Neural progenitor cell (in vitro differentiated cells): ENCODE data around the gene TMEM143. TPM values are rescaled to one million over a fixed set of nuclear protein-coding genes. Genes with fewer than 3 reads are reported as not detected.

ENCODE experiments used
- DNase-seq: peaks from one replicate; pipeline ENCODE4 v3.0.0-alpha.2; 2016; ENCODE audit warnings: low spot score
- H2AFZ ChIP-seq: fragments of 200-600 bp; sonication (generic); replicated peaks from 2 replicates; pipeline ENCODE4 v1.6.1; 2016; ENCODE audit warnings: antibody characterized with exemption
- H3F3A ChIP-seq: fragments of 200-600 bp; sonication (generic); 2 replicates; pipeline ENCODE4 v1.6.1; 2016; ENCODE audit warnings: antibody characterized with exemption, low read depth
- H3K27ac ChIP-seq: fragments of 200-600 bp; sonication (generic); 2 replicates; pipeline ENCODE4 v1.5.1; 2016; ENCODE audit warnings: mild to moderate bottlenecking
- H3K27me3 ChIP-seq: fragments of 200-600 bp; sonication (generic); 2 replicates; pipeline ENCODE4 v1.6.1; 2016; ENCODE audit warnings: mild to moderate bottlenecking, moderate library complexity
- H3K36me3 ChIP-seq: fragments of 200-600 bp; sonication (generic); 2 replicates; pipeline ENCODE4 v1.5.1; 2016
- H3K4me1 ChIP-seq: fragments of 200-600 bp; sonication (generic); 2 replicates; pipeline ENCODE4 v1.6.1; 2016; ENCODE audit warnings: mixed run types
- H3K4me2 ChIP-seq: fragments of 200-600 bp; sonication (generic); 2 replicates; pipeline ENCODE4 v1.6.1; 2016
- H3K4me3 ChIP-seq: fragments of 200-600 bp; sonication (generic); 2 replicates; pipeline ENCODE4 v1.5.1; 2016
- H3K79me2 ChIP-seq: fragments of 200-600 bp; sonication (generic); 2 replicates; pipeline ENCODE4 v1.6.1; 2016; ENCODE audit warnings: low read depth
- H3K9ac ChIP-seq: fragments of 200-600 bp; sonication (generic); 2 replicates; pipeline ENCODE4 v1.6.1; 2016
- H3K9me3 ChIP-seq: fragments of 200-600 bp; sonication (generic); 2 replicates; pipeline ENCODE4 v1.5.1; 2016; ENCODE audit warnings: low read depth
- H4K20me1 ChIP-seq: fragments of 200-600 bp; sonication (generic); 2 replicates; pipeline ENCODE4 v1.6.1; 2016; ENCODE audit warnings: low read depth
- H3K27ac Mint-ChIP-seq: 3 replicates; pipeline ENCODE4 v1.8.0; 2021; ENCODE audit warnings: mixed read lengths
- H3K27me3 Mint-ChIP-seq: 2 replicates; pipeline ENCODE4 v1.8.0; 2022; ENCODE audit warnings: low read depth, mild to moderate bottlenecking, inconsistent platforms, moderate library complexity, mixed read lengths; ENCODE audit not compliant: insufficient read depth
- H3K36me3 Mint-ChIP-seq: 3 replicates; pipeline ENCODE4 v1.8.0; 2021; ENCODE audit warnings: mixed read lengths
- H3K4me1 Mint-ChIP-seq: 3 replicates; pipeline ENCODE4 v1.8.0; 2021; ENCODE audit warnings: mixed read lengths
- H3K4me3 Mint-ChIP-seq: 3 replicates; pipeline ENCODE4 v1.8.0; 2021; ENCODE audit warnings: mild to moderate bottlenecking, moderate library complexity, mixed read lengths
- H3K9me3 Mint-ChIP-seq: 3 replicates; pipeline ENCODE4 v1.8.0; 2020; ENCODE audit warnings: mixed read lengths
- CTCF ChIP-seq: fragments of 200-600 bp; sonication (generic); IDR thresholded peaks from 2 replicates; pipeline ENCODE4 v1.5.1; 2017; ENCODE audit warnings: antibody characterized with exemption, mild to moderate bottlenecking
- EZH2 ChIP-seq: fragments of 200-600 bp; sonication (generic); IDR thresholded peaks from 2 replicates; pipeline ENCODE4 v1.6.1; 2017; ENCODE audit warnings: antibody characterized with exemption, mild to moderate bottlenecking, moderate library complexity
- EZH2phosphoT487 ChIP-seq: fragments of 200-600 bp; sonication (generic); IDR thresholded peaks from 2 replicates; pipeline ENCODE4 v1.6.1; 2017; ENCODE audit warnings: antibody characterized with exemption
- total RNA-seq: library from RNA; depleted of rRNA; stranded (reverse); fragments of >200 nt; gene quantifications from 2 replicates; pipeline ENCODE4 v1.2.3, GENCODE V29; 2015; ENCODE audit warnings: low replicate concordance

Gene TMEM143
- total RNA-seq, 1 donor from 2014 or later, result 3.1 TPM

- TF ChIP-seq EZH2 (no peak), CTCF (no peak), EZH2phosphoT487 (no peak)
These were observed 60.4 kb downstream of the TMEM143 start for GRCh38 chr19:48303367-48303766.

GRCh38 chr19:48302600-48302959, 61.2 kb downstream of the TMEM143 start:
- no peaks in the 10 kb centered on the region for H3K79me2 ChIP-seq
- no peak overlapping the region for H3K4me3 ChIP-seq
- no peaks in the 10 kb centered on the region for H3F3A ChIP-seq
- H3K27ac Mint-ChIP-seq, result no peak overlapping the region
- no peaks in the 10 kb centered on the region for H3K9me3 Mint-ChIP-seq
- H3K9me3 ChIP-seq, result no peaks in the 10 kb centered on the region
- no peaks in the 10 kb centered on the region for H3K36me3 Mint-ChIP-seq
- H4K20me1 ChIP-seq, result no peaks in the 10 kb centered on the region
- H3K27ac ChIP-seq, result no peak overlapping the region
- no peaks in the 10 kb centered on the region for H3K27me3 Mint-ChIP-seq
- no peak for TF ChIP-seq EZH2phosphoT487
- no peak for TF ChIP-seq CTCF
- TF ChIP-seq EZH2, result no peak
- H3K9ac ChIP-seq, result no peak overlapping the region
- no peaks in the 10 kb centered on the region for H3K36me3 ChIP-seq
- H3K27me3 ChIP-seq, result no peaks in the 10 kb centered on the region
- H3K4me1 ChIP-seq, result no peaks in the 10 kb centered on the region
- no peak for DNase-seq
- H2AFZ ChIP-seq, result no peak overlapping the region
- no peak overlapping the region for H3K4me2 ChIP-seq
- H3K4me1 Mint-ChIP-seq, result no peaks in the 10 kb centered on the region
- no peak overlapping the region for H3K4me3 Mint-ChIP-seq

More at GRCh38 chr19:48303367-48303766, 60.4 kb downstream of the TMEM143 start:
- Mint-ChIP-seq H3K9me3 (no peaks in the 10 kb centered on the region), H3K27ac (no peak overlapping the region), H3K27me3 (peaks cover 2% of the 10 kb centered on the region), H3K4me3 (no peak overlapping the region), H3K4me1 (no peaks in the 10 kb centered on the region), H3K36me3 (no peaks in the 10 kb centered on the region)
- DNase-seq, result no peak
- no peaks in the 10 kb centered on the region for H3K27me3 ChIP-seq
- no peaks in the 10 kb centered on the region for H3K36me3 ChIP-seq
- H3K9me3 ChIP-seq, result no peaks in the 10 kb centered on the region
- H3K4me2 ChIP-seq, result no peak overlapping the region
- H3K9ac ChIP-seq, result no peak overlapping the region
- H3K4me1 ChIP-seq, result peaks cover 1% of the 10 kb centered on the region
- H3K79me2 ChIP-seq, result no peaks in the 10 kb centered on the region
- no peaks in the 10 kb centered on the region for H3F3A ChIP-seq
- H3K4me3 ChIP-seq, result no peak overlapping the region
- H4K20me1 ChIP-seq, result no peaks in the 10 kb centered on the region
- no peak overlapping the region for H3K27ac ChIP-seq
- H2AFZ ChIP-seq, result no peak overlapping the region

- no peaks in the 10 kb centered on the region for H3F3A ChIP-seq
- no peaks in the 10 kb centered on the region for H3K36me3 ChIP-seq
- no peaks in the 10 kb centered on the region for H3K4me1 ChIP-seq
- no peak overlapping the region for H3K27ac Mint-ChIP-seq
- H3K4me2 ChIP-seq, result no peak overlapping the region
- no peaks in the 10 kb centered on the region for H3K9me3 Mint-ChIP-seq
- no peak overlapping the region for H3K9ac ChIP-seq
- H3K9me3 ChIP-seq, result no peaks in the 10 kb centered on the region
- H2AFZ ChIP-seq, result no peak overlapping the region
- H3K4me1 Mint-ChIP-seq, result no peaks in the 10 kb centered on the region
- no peaks in the 10 kb centered on the region for H3K27me3 ChIP-seq
- no peaks in the 10 kb centered on the region for H3K79me2 ChIP-seq
- H3K27me3 Mint-ChIP-seq, result no peaks in the 10 kb centered on the region
- no peaks in the 10 kb centered on the region for H3K36me3 Mint-ChIP-seq
- H3K27ac ChIP-seq, result no peak overlapping the region
- TF ChIP-seq CTCF (no peak), EZH2 (no peak), EZH2phosphoT487 (no peak)
- DNase-seq, result no peak
- no peaks in the 10 kb centered on the region for H4K20me1 ChIP-seq
- no peak overlapping the region for H3K4me3 ChIP-seq
- H3K4me3 Mint-ChIP-seq, result no peak overlapping the region
These were observed 61.7 kb downstream of the TMEM143 start for GRCh38 chr19:48301886-48302599.
